CD4-positive, alpha-beta T cell (primary cell): ENCODE measurements around the gene SPOCD1. TPM values are rescaled to one million over a fixed set of nuclear protein-coding genes. Genes with fewer than 3 reads are reported as not detected.

ENCODE experiments used
- ATAC-seq: fragments of 200-7000 bp; cut with Tn5 transposase; one replicate; pipeline ENCODE4 v1.10.0; 2022; ENCODE audit warnings: mild to moderate bottlenecking; ENCODE audit not compliant: poor library complexity
- CTCF ChIA-PET: fragments of 350-600 bp; sonication (Branson Sonifier 250); formaldehyde crosslinking; loops from one replicate; lab custom pipeline; 2021; ENCODE audit warnings: antibody characterized with exemption, inconsistent platforms; lab: Charles Lee
- POLR2A ChIA-PET: fragments of 350-600 bp; sonication (Branson Sonifier 250); formaldehyde crosslinking; loops from one replicate; lab custom pipeline; 2021; ENCODE audit warnings: antibody characterized with exemption, inconsistent platforms; lab: Charles Lee
- DNase-seq, 14 experiments: peaks; one replicate each; pipeline ENCODE4 v3.0.0-alpha.2; 2013 to 2020; ENCODE audit warnings: mixed read lengths in 2 of 14
- H3K27ac ChIP-seq, 2 donors: one replicate each; pipeline versions ENCODE4 v1.5.1 to v1.7.0; 2013; ENCODE audit warnings: low read length in 2 of 2, low read depth in 1 of 2, mild to moderate bottlenecking in 1 of 2
- H3K27me3 ChIP-seq, 2 experiments: 1 replicate in 1 of 2; 2 replicates in 1 of 2; pipeline versions ENCODE4 v1.6.1 to v1.7.0; 2013; ENCODE audit warnings: low read length in 2 of 2, control low read depth in 1 of 2, mild to moderate bottlenecking in 1 of 2, moderate library complexity in 1 of 2; ENCODE audit not compliant: insufficient read depth in 2 of 2, control insufficient read depth in 1 of 2
- H3K36me3 ChIP-seq: one replicate; pipeline ENCODE4 v1.6.1; 2013; ENCODE audit warnings: low read length, control low read depth; ENCODE audit not compliant: insufficient read depth
- H3K4me1 ChIP-seq: one replicate; pipeline ENCODE4 v1.6.1; 2013; ENCODE audit warnings: low read length, control low read depth; ENCODE audit not compliant: insufficient read depth
- H3K4me3 ChIP-seq: one replicate; pipeline ENCODE4 v1.5.1; 2013; ENCODE audit warnings: mild to moderate bottlenecking, low read length, moderate library complexity
- H3K9me3 ChIP-seq, 2 experiments: 1 replicate in 1 of 2; 2 replicates in 1 of 2; pipeline versions ENCODE4 v1.6.1 to v1.7.0; 2013; ENCODE audit warnings: low read length in 2 of 2, mild to moderate bottlenecking in 2 of 2, control low read depth in 1 of 2, moderate library complexity in 1 of 2; ENCODE audit not compliant: control insufficient read depth in 1 of 2, insufficient read depth in 1 of 2
- H3K27ac Mint-ChIP-seq: one replicate; pipeline ENCODE4 v1.8.0; 2020; ENCODE audit warnings: mixed read lengths
- H3K27me3 Mint-ChIP-seq: one replicate; pipeline ENCODE4 v1.8.0; 2021; ENCODE audit warnings: mixed read lengths
- H3K36me3 Mint-ChIP-seq: one replicate; pipeline ENCODE4 v1.8.0; 2021; ENCODE audit warnings: low read depth, mixed read lengths
- H3K4me1 Mint-ChIP-seq: one replicate; pipeline ENCODE4 v1.8.0; 2021; ENCODE audit warnings: low read depth, mixed read lengths
- H3K4me3 Mint-ChIP-seq: one replicate; pipeline ENCODE4 v1.8.0; 2020; ENCODE audit warnings: mild to moderate bottlenecking, mixed read lengths
- H3K9me3 Mint-ChIP-seq: one replicate; pipeline ENCODE4 v1.8.0; 2020; ENCODE audit warnings: mixed read lengths
- CTCF ChIP-seq: fragments of 200-600 bp; IDR thresholded peaks from one replicate; pipeline ENCODE4 v1.8.0; 2022; ENCODE audit warnings: antibody characterized with exemption, mild to moderate bottlenecking
- intact Hi-C, 2 experiments: fragments of 100-400 bp; cut with DNase I in 1 of 2; cut with micrococcal nuclease in 1 of 2; formaldehyde crosslinking; loops; one replicate each; pipeline versions ENCODE4 v1.15.1 to v1.9.0; 2023 to 2025; cut with DNase I, micrococcal nuclease
- total RNA-seq, 174 experiments: library from RNA in 2 of 174; stranded (reverse) in 2 of 174; gene quantifications; one replicate each; pipeline ENCODE4 v1.2.3 and lab custom pipeline; 2021 to 2026

Gene SPOCD1
- total RNA-seq, 2 experiments from 2014 or later: 0.11 to 0.27 TPM

GRCh38 chr1:31784356-31785019, 31.3 kb downstream of the SPOCD1 start:
- Histone ChIP-seq H3K36me3 (no peaks in the 10 kb centered on the region), H3K4me3 (no peak overlapping the region), H3K9me3 (no peaks in the 10 kb centered on the region), H3K27me3 (no peaks in the 10 kb centered on the region), H3K27ac (no peak overlapping the region), H3K4me1 (peaks cover 17% of the 10 kb centered on the region)
- Mint-ChIP-seq H3K27ac (no peak overlapping the region), H3K36me3 (peaks cover 4% of the 10 kb centered on the region), H3K4me3 (no peak overlapping the region), H3K27me3 (no peaks in the 10 kb centered on the region), H3K9me3 (no peaks in the 10 kb centered on the region), H3K4me1 (peaks cover 13% of the 10 kb centered on the region)
- POLR2A ChIA-PET: no interaction called here
- intact Hi-C loops: loop anchor here (5.0 to 10.0 kb wide), 3 partner anchors 390 to 622 kb away; no protein-coding TSS in a partner anchor
- DNase-seq: no peak
- CTCF ChIA-PET: interaction anchor here (0.6 to 1.3 kb wide), 2 partner anchors 22 to 277 kb away, joined by 3 to 4 read pairs; no protein-coding TSS in a partner anchor
- ATAC-seq: no peak
- no peak for TF ChIP-seq CTCF

- ATAC-seq (no peak), DNase-seq (no peak)
- CTCF ChIA-PET: no interaction called here
- H3K36me3 Mint-ChIP-seq: peaks cover 4% of the 10 kb centered on the region
- Histone ChIP-seq H3K36me3 (no peaks in the 10 kb centered on the region), H3K27me3 (no peaks in the 10 kb centered on the region), H3K27ac (no peak overlapping the region), H3K4me1 (peaks cover 12% of the 10 kb centered on the region), H3K4me3 (no peak overlapping the region), H3K9me3 (no peaks in the 10 kb centered on the region)
- H3K27ac Mint-ChIP-seq: no peak overlapping the region
- H3K27me3 Mint-ChIP-seq: no peaks in the 10 kb centered on the region
- H3K9me3 Mint-ChIP-seq: no peaks in the 10 kb centered on the region
- peaks cover 11% of the 10 kb centered on the region for H3K4me1 Mint-ChIP-seq
- intact Hi-C loops: loop anchor here in 1 of 2 experiments (10.0 kb wide), 1 partner anchor 389 kb away; no protein-coding TSS in a partner anchor
- H3K4me3 Mint-ChIP-seq: no peak overlapping the region
- TF ChIP-seq CTCF: no peak
- POLR2A ChIA-PET: no interaction called here
Measured at GRCh38 chr1:31783846-31784245, 32.0 kb downstream of the SPOCD1 start.

- Histone ChIP-seq H3K36me3 (no peaks in the 10 kb centered on the region), H3K27me3 (no peaks in the 10 kb centered on the region), H3K4me1 (peaks cover 1% of the 10 kb centered on the region), H3K27ac (no peak overlapping the region), H3K4me3 (no peak overlapping the region), H3K9me3 (no peaks in the 10 kb centered on the region)
- Mint-ChIP-seq H3K4me3 (no peak overlapping the region), H3K36me3 (no peaks in the 10 kb centered on the region), H3K9me3 (no peaks in the 10 kb centered on the region), H3K27me3 (no peaks in the 10 kb centered on the region), H3K4me1 (peaks cover 3% of the 10 kb centered on the region), H3K27ac (no peak overlapping the region)
- ChIA-PET POLR2A (no interaction called here), CTCF (no interaction called here)
- no peak for ATAC-seq
- intact Hi-C loops: loop anchor here in 1 of 2 experiments (10.0 kb wide), 1 partner anchor 388 kb away; no protein-coding TSS in a partner anchor
- TF ChIP-seq CTCF: no peak
- no peak for DNase-seq
Measured at GRCh38 chr1:31782421-31783410, 33.1 kb downstream of the SPOCD1 start.
